ENCODE data around the gene INTS2. TPM values are rescaled to one million over a fixed set of nuclear protein-coding genes. Genes with fewer than 3 reads are reported as not detected.

Gene INTS2
- total RNA-seq, 1 experiment from 2014 or later: 17.5 TPM

DNA sequence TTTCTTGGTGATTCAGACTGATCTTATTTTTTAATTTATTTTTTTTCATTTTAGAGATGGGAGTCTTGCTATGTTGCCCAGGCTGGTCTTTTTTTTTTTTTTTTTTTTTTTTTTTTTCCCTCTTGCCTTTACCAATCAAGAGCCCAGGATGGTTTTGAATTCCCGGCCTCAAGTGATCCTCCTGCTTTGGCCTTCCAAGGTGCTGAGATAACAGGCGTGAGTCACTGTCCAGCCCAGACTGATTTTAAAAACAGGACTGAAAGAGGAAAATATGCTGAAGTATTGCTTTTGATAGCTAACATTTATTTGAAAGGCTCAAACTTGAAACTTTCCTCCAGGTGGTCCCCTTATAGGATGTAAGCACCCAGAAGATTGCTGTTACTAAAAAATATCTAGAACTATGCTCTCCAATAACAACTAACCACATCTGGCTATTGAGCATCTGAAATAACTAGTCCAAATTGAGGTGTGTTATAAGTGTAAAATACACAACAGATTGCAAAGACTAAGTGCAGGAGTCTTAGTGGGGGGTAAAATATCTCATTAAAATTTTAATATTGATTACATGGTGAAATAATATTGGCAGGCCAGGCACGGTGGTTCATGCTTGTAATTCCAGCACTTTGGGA is 48.7 kb downstream of the INTS2 start:
- no peak overlapping the region for H3K4me3 ChIP-seq
- no peaks in the 10 kb centered on the region for H3K4me1 ChIP-seq (replicated peaks; ENCODE audit: insufficient read depth)
- H3K27me3 ChIP-seq (ENCODE audit: insufficient read depth, low read depth): no peaks in the 10 kb centered on the region
- ChIA-PET CTCF (no interaction called here), POLR2A (ENCODE audit: unreplicated experiment) (interaction anchor here (0.6 kb wide), 1 partner anchor 1412 kb away, joined by 3 read pairs; no protein-coding TSS in a partner anchor)
- H3F3A ChIP-seq (ENCODE audit: insufficient read depth, low read depth): 0 out of 2 replicates have a peak, but pooled peaks cover 3% of the 10 kb centered on the region
- H3K79me2 ChIP-seq (ENCODE audit: low read depth): no peaks in the 10 kb centered on the region
- H3K9me2 ChIP-seq (ENCODE audit: insufficient read depth): no peaks in the 10 kb centered on the region
- H3K27ac ChIP-seq: no peak overlapping the region
- H2AFZ ChIP-seq: no peak overlapping the region
- no peak overlapping the region for H3K4me2 ChIP-seq
- no peaks in the 10 kb centered on the region for H4K20me1 ChIP-seq (ENCODE audit: insufficient read depth)
- BruUV-seq (replicated peaks): no TSS peak
- intact Hi-C loops (cut with micrococcal nuclease; ENCODE audit: unreplicated experiment): no loop called here
- no peaks in the 10 kb centered on the region for H3K9me3 ChIP-seq (ENCODE audit: insufficient read depth, low read depth)
- no peak for TF ChIP-seq EZH2 (IDR thresholded peaks at IDR 0.05; ENCODE audit: low read depth)
- TF ChIP-seq, protein P1, sequence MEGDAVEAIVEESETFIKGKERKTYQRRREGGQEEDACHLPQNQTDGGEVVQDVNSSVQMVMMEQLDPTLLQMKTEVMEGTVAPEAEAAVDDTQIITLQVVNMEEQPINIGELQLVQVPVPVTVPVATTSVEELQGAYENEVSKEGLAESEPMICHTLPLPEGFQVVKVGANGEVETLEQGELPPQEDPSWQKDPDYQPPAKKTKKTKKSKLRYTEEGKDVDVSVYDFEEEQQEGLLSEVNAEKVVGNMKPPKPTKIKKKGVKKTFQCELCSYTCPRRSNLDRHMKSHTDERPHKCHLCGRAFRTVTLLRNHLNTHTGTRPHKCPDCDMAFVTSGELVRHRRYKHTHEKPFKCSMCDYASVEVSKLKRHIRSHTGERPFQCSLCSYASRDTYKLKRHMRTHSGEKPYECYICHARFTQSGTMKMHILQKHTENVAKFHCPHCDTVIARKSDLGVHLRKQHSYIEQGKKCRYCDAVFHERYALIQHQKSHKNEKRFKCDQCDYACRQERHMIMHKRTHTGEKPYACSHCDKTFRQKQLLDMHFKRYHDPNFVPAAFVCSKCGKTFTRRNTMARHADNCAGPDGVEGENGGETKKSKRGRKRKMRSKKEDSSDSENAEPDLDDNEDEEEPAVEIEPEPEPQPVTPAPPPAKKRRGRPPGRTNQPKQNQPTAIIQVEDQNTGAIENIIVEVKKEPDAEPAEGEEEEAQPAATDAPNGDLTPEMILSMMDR (conservative IDR thresholded peaks at IDR 0.05): no peak
- DNase-seq: no peak
- peaks cover 22% of the 10 kb centered on the region for H3K36me3 ChIP-seq (ENCODE audit: low read depth)

DNA sequence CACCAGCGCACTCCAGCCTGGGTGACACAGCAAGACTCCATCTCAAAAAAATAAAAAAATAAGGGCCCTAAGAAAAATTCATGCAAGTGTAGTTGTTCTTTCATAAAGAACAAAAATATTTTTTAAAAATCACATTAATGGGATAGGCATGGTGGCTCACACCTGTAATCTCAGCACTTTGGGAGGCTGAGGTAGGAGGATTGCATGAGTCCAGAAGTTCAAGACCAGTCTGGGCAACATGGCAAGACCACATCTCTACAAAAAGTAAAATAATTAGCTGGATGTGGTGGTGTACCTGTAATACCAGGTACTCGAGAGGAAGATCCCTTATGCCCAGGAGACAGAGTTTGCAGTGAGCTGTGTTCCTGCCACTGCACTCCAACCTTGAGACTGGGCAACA is 49.3 kb downstream of the INTS2 start:
- TF ChIP-seq EZH2 (IDR thresholded peaks at IDR 0.05; ENCODE audit: low read depth): no peak
- TF ChIP-seq, protein P1 (conservative IDR thresholded peaks at IDR 0.05): no peak
- ChIA-PET CTCF (no interaction called here), POLR2A (ENCODE audit: unreplicated experiment) (interaction anchor here (0.6 kb wide), 2 partner anchors 15 to 1411 kb away, joined by 3 to 5 read pairs; partner anchors contain the start of gene BRIP1)
- DNase-seq: no peak
- Histone ChIP-seq H3K4me2 (no peak overlapping the region), H3K79me2 (ENCODE audit: low read depth) (no peaks in the 10 kb centered on the region), H4K20me1 (ENCODE audit: insufficient read depth) (no peaks in the 10 kb centered on the region), H3K27ac (no peak overlapping the region), H3K36me3 (ENCODE audit: low read depth) (peaks cover 23% of the 10 kb centered on the region), H3K4me3 (no peak overlapping the region), H3K4me1 (replicated peaks; ENCODE audit: insufficient read depth) (no peaks in the 10 kb centered on the region), H3K9me2 (ENCODE audit: insufficient read depth) (no peaks in the 10 kb centered on the region), H3F3A (ENCODE audit: insufficient read depth, low read depth) (0 out of 2 replicates have a peak, but pooled peaks cover 3% of the 10 kb centered on the region), H3K27me3 (ENCODE audit: insufficient read depth, low read depth) (no peaks in the 10 kb centered on the region), H2AFZ (no peak overlapping the region), H3K9me3 (ENCODE audit: insufficient read depth, low read depth) (no peaks in the 10 kb centered on the region)
- intact Hi-C loops (cut with micrococcal nuclease; ENCODE audit: unreplicated experiment): no loop called here
- no TSS peak for BruUV-seq (replicated peaks)

DNA sequence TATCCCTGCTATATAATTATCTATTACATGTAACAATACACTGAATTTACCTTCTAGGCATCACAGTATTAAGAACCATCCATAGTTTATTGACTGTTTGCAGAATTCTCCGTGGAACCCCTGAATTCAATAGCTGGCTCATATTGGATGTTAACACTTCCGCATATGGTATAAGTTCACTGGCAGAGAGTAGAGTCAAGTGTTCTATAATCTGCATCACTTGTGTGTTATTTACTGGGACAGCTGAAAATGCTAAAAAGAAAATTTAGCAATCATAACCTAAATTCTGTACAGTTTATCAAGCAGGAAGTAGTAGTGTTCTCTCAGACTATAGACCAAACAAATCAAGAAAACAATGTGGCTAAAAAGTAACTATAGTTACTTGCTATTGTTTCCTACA is 49.9 kb downstream of the INTS2 start:
- ChIA-PET POLR2A (ENCODE audit: unreplicated experiment) (interaction anchor here (0.6 kb wide), 1 partner anchor 14 kb away, joined by 5 read pairs; the partner anchor contains the start of gene BRIP1), CTCF (no interaction called here)
- Histone ChIP-seq H4K20me1 (ENCODE audit: insufficient read depth) (no peaks in the 10 kb centered on the region), H3K79me2 (ENCODE audit: low read depth) (no peaks in the 10 kb centered on the region), H3K27ac (no peak overlapping the region), H3K27me3 (ENCODE audit: insufficient read depth, low read depth) (no peaks in the 10 kb centered on the region), H3K4me1 (replicated peaks; ENCODE audit: insufficient read depth) (no peaks in the 10 kb centered on the region), H3K36me3 (ENCODE audit: low read depth) (peaks cover 21% of the 10 kb centered on the region), H3K9me2 (ENCODE audit: insufficient read depth) (no peaks in the 10 kb centered on the region), H3K9me3 (ENCODE audit: insufficient read depth, low read depth) (no peaks in the 10 kb centered on the region), H3K4me3 (no peak overlapping the region), H3K4me2 (no peak overlapping the region), H2AFZ (no peak overlapping the region), H3F3A (ENCODE audit: insufficient read depth, low read depth) (0 out of 2 replicates have a peak, but pooled peaks cover 3% of the 10 kb centered on the region)
- BruUV-seq (replicated peaks): no TSS peak
- DNase-seq: no peak
- intact Hi-C loops (cut with micrococcal nuclease; ENCODE audit: unreplicated experiment): no loop called here
- TF ChIP-seq, protein P1 (conservative IDR thresholded peaks at IDR 0.05): no peak
- no peak for TF ChIP-seq EZH2 (IDR thresholded peaks at IDR 0.05; ENCODE audit: low read depth)

Measured in PC-9 (cell line).